ENCODE data around the gene B3GALNT2. TPM values are rescaled to one million over a fixed set of nuclear protein-coding genes. Genes with fewer than 3 reads are reported as not detected.

B3GALNT2 gene
- polyA plus RNA-seq, 1 donor = 19.1 TPM

GRCh38 chr1:235426680-235427079 lies 77.6 kb downstream of the B3GALNT2 start:
- no peak overlapping the region for H3K4me3 ChIP-seq (ENCODE audit: low read length)
- H3K27ac ChIP-seq (ENCODE audit: low read length) = no peak overlapping the region
- WGBS (ENCODE audit: insufficient coverage, low lambda C conversion rate) = 92% methylated on average over 2 of the region's 13 CpGs
- no peaks in the 10 kb centered on the region for H3K9me3 ChIP-seq (ENCODE audit: control insufficient read depth, low read depth, low read length)
- DNase-seq = no peak
- H3K27me3 ChIP-seq (ENCODE audit: control insufficient read depth, insufficient read depth, low read length) = no peaks in the 10 kb centered on the region
- H3K4me1 ChIP-seq (ENCODE audit: control insufficient read depth, insufficient read depth, low read length) = no peaks in the 10 kb centered on the region
- peaks cover 10% of the 10 kb centered on the region for H3K36me3 ChIP-seq (ENCODE audit: control insufficient read depth, insufficient read depth, low read length)

- no peaks in the 10 kb centered on the region for H3K27me3 ChIP-seq (ENCODE audit: control insufficient read depth, insufficient read depth, low read length)
- peaks cover 9% of the 10 kb centered on the region for H3K36me3 ChIP-seq (ENCODE audit: control insufficient read depth, insufficient read depth, low read length)
- no peaks in the 10 kb centered on the region for H3K4me1 ChIP-seq (ENCODE audit: control insufficient read depth, insufficient read depth, low read length)
- no peaks in the 10 kb centered on the region for H3K9me3 ChIP-seq (ENCODE audit: control insufficient read depth, low read depth, low read length)
- WGBS (ENCODE audit: insufficient coverage, low lambda C conversion rate) = no CpG with 5 or more reads among the region's 4 CpGs
- no peak overlapping the region for H3K27ac ChIP-seq (ENCODE audit: low read length)
- no peak overlapping the region for H3K4me3 ChIP-seq (ENCODE audit: low read length)
- no peak for DNase-seq
These were observed 78.1 kb downstream of the B3GALNT2 start for GRCh38 chr1:235426143-235426542.

GRCh38 chr1:235425357-235425756 lies 78.9 kb downstream of the B3GALNT2 start:
- Histone ChIP-seq H3K36me3 (ENCODE audit: control insufficient read depth, insufficient read depth, low read length) (peaks cover 5% of the 10 kb centered on the region), H3K4me1 (ENCODE audit: control insufficient read depth, insufficient read depth, low read length) (no peaks in the 10 kb centered on the region), H3K27ac (ENCODE audit: low read length) (no peak overlapping the region), H3K27me3 (ENCODE audit: control insufficient read depth, insufficient read depth, low read length) (no peaks in the 10 kb centered on the region), H3K9me3 (ENCODE audit: control insufficient read depth, low read depth, low read length) (no peaks in the 10 kb centered on the region), H3K4me3 (ENCODE audit: low read length) (no peak overlapping the region)
- DNase-seq = no peak
- 100% methylated on average over 1 of the region's 9 CpGs for WGBS (ENCODE audit: insufficient coverage, low lambda C conversion rate)

GRCh38 chr1:235424092-235424491 lies 80.2 kb downstream of the B3GALNT2 start:
- no peaks in the 10 kb centered on the region for H3K27me3 ChIP-seq (ENCODE audit: control insufficient read depth, insufficient read depth, low read length)
- no peaks in the 10 kb centered on the region for H3K4me1 ChIP-seq (ENCODE audit: control insufficient read depth, insufficient read depth, low read length)
- no peak overlapping the region for H3K27ac ChIP-seq (ENCODE audit: low read length)
- no peak for DNase-seq
- WGBS (ENCODE audit: insufficient coverage, low lambda C conversion rate) = no CpG with 5 or more reads among the region's 8 CpGs
- no peak overlapping the region for H3K4me3 ChIP-seq (ENCODE audit: low read length)
- peaks cover 4% of the 10 kb centered on the region for H3K36me3 ChIP-seq (ENCODE audit: control insufficient read depth, insufficient read depth, low read length)
- no peaks in the 10 kb centered on the region for H3K9me3 ChIP-seq (ENCODE audit: control insufficient read depth, low read depth, low read length)

- no CpG with 5 or more reads among the region's 12 CpGs for whole genome bisulfite sequencing (ENCODE audit: insufficient coverage, low lambda C conversion rate)
- no peak overlapping the region for H3K4me3 ChIP-seq (ENCODE audit: low read length)
- H3K27me3 ChIP-seq (ENCODE audit: control insufficient read depth, insufficient read depth, low read length) = no peaks in the 10 kb centered on the region
- H3K4me1 ChIP-seq (ENCODE audit: control insufficient read depth, insufficient read depth, low read length) = no peaks in the 10 kb centered on the region
- no peak for DNase-seq
- no peaks in the 10 kb centered on the region for H3K9me3 ChIP-seq (ENCODE audit: control insufficient read depth, low read depth, low read length)
- no peak overlapping the region for H3K27ac ChIP-seq (ENCODE audit: low read length)
- peaks cover 7% of the 10 kb centered on the region for H3K36me3 ChIP-seq (ENCODE audit: control insufficient read depth, insufficient read depth, low read length)
These were observed 81.0 kb downstream of the B3GALNT2 start for GRCh38 chr1:235423214-235423652.

- no peaks in the 10 kb centered on the region for H3K4me1 ChIP-seq (ENCODE audit: control insufficient read depth, insufficient read depth, low read length)
- no peaks in the 10 kb centered on the region for H3K27me3 ChIP-seq (ENCODE audit: control insufficient read depth, insufficient read depth, low read length)
- H3K9me3 ChIP-seq (ENCODE audit: control insufficient read depth, low read depth, low read length) = no peaks in the 10 kb centered on the region
- H3K36me3 ChIP-seq (ENCODE audit: control insufficient read depth, insufficient read depth, low read length) = peaks cover 11% of the 10 kb centered on the region
- no peak for DNase-seq
- no CpG with 5 or more reads among the region's 3 CpGs for WGBS (ENCODE audit: insufficient coverage, low lambda C conversion rate)
- H3K27ac ChIP-seq (ENCODE audit: low read length) = no peak overlapping the region
- H3K4me3 ChIP-seq (ENCODE audit: low read length) = no peak overlapping the region
These were observed 82.5 kb downstream of the B3GALNT2 start for GRCh38 chr1:235421751-235422150.

GRCh38 chr1:235417086-235417697 lies 87.1 kb downstream of the B3GALNT2 start:
- peak; percentile 32 to 43 for DNase-seq
- Histone ChIP-seq H3K9me3 (ENCODE audit: control insufficient read depth, low read depth, low read length) (no peaks in the 10 kb centered on the region), H3K27ac (ENCODE audit: low read length) (no peak overlapping the region), H3K4me3 (ENCODE audit: low read length) (no peak overlapping the region), H3K36me3 (ENCODE audit: control insufficient read depth, insufficient read depth, low read length) (peaks cover 13% of the 10 kb centered on the region), H3K4me1 (ENCODE audit: control insufficient read depth, insufficient read depth, low read length) (no peaks in the 10 kb centered on the region), H3K27me3 (ENCODE audit: control insufficient read depth, insufficient read depth, low read length) (no peaks in the 10 kb centered on the region)
- 0% methylated on average over 1 of the region's 8 CpGs for WGBS (ENCODE audit: insufficient coverage, low lambda C conversion rate)

- Histone ChIP-seq H3K4me1 (ENCODE audit: control insufficient read depth, insufficient read depth, low read length) (no peaks in the 10 kb centered on the region), H3K9me3 (ENCODE audit: control insufficient read depth, low read depth, low read length) (no peaks in the 10 kb centered on the region), H3K27me3 (ENCODE audit: control insufficient read depth, insufficient read depth, low read length) (no peaks in the 10 kb centered on the region), H3K36me3 (ENCODE audit: control insufficient read depth, insufficient read depth, low read length) (peaks cover 11% of the 10 kb centered on the region), H3K27ac (ENCODE audit: low read length) (no peak overlapping the region), H3K4me3 (ENCODE audit: low read length) (no peak overlapping the region)
- DNase-seq = no peak
- WGBS (ENCODE audit: insufficient coverage, low lambda C conversion rate) = no CpG with 5 or more reads among the region's 1 CpG
These were observed 87.6 kb downstream of the B3GALNT2 start for GRCh38 chr1:235416662-235417049.

- no CpG with 5 or more reads among the region's 7 CpGs for WGBS (ENCODE audit: insufficient coverage, low lambda C conversion rate)
- Histone ChIP-seq H3K27me3 (ENCODE audit: control insufficient read depth, insufficient read depth, low read length) (no peaks in the 10 kb centered on the region), H3K4me3 (ENCODE audit: low read length) (no peak overlapping the region), H3K36me3 (ENCODE audit: control insufficient read depth, insufficient read depth, low read length) (peaks cover 11% of the 10 kb centered on the region), H3K27ac (ENCODE audit: low read length) (no peak overlapping the region), H3K9me3 (ENCODE audit: control insufficient read depth, low read depth, low read length) (no peaks in the 10 kb centered on the region), H3K4me1 (ENCODE audit: control insufficient read depth, insufficient read depth, low read length) (no peaks in the 10 kb centered on the region)
- peak; percentile 37 to 49 for DNase-seq
These were observed 89.0 kb downstream of the B3GALNT2 start for GRCh38 chr1:235415008-235415904.

GRCh38 chr1:235411489-235412486 lies 92.5 kb downstream of the B3GALNT2 start:
- Histone ChIP-seq H3K4me3 (ENCODE audit: low read length) (no peak overlapping the region), H3K4me1 (ENCODE audit: control insufficient read depth, insufficient read depth, low read length) (peaks cover 5% of the 10 kb centered on the region), H3K27ac (ENCODE audit: low read length) (no peak overlapping the region), H3K36me3 (ENCODE audit: control insufficient read depth, insufficient read depth, low read length) (peaks cover 2% of the 10 kb centered on the region), H3K27me3 (ENCODE audit: control insufficient read depth, insufficient read depth, low read length) (no peaks in the 10 kb centered on the region), H3K9me3 (ENCODE audit: control insufficient read depth, low read depth, low read length) (no peaks in the 10 kb centered on the region)
- WGBS (ENCODE audit: insufficient coverage, low lambda C conversion rate) = no CpG with 5 or more reads among the region's 5 CpGs
- DNase-seq = peak; percentile 28 to 58

All from large intestine (tissue), 3 donors.